Left lung (tissue), 10 donors: ENCODE measurements around the gene VPS26A. TPM values are rescaled to one million over a fixed set of nuclear protein-coding genes. Genes with fewer than 3 reads are reported as not detected.
"Not testable (repeated sequence)": the region's sequence is repeated elsewhere in the genome, so short reads cannot be mapped to it uniquely, and the experiment has no call there.

ENCODE experiments used
- ATAC-seq: fragments of 200-7000 bp; cut with Tn5 transposase; one replicate; pipeline ENCODE4 v1.9.1; 2020; ENCODE audit warnings: moderate library complexity
- DNase-seq, 4 donors: peaks; one replicate each; pipeline ENCODE4 v3.0.0-alpha.2; 2013 to 2020
- H3K27ac ChIP-seq, 2 donors: fragments of 200-600 bp; sonication (generic) in 1 of 2; one replicate each; pipeline versions ENCODE4 v1.5.0 to v1.8.0; 2020 to 2021
- H3K27me3 ChIP-seq, 2 donors: fragments of 200-600 bp; sonication (generic) in 1 of 2; one replicate each; pipeline versions ENCODE4 v1.5.0 to v1.8.0; 2020 to 2021
- H3K36me3 ChIP-seq, 2 donors: fragments of 200-600 bp; sonication (generic) in 1 of 2; one replicate each; pipeline versions ENCODE4 v1.5.0 to v1.8.0; 2020 to 2021
- H3K4me1 ChIP-seq, 2 donors: fragments of 200-600 bp; one replicate each; pipeline ENCODE4 v1.8.0; 2021
- H3K4me3 ChIP-seq, 2 donors: fragments of 200-600 bp; sonication (generic) in 1 of 2; one replicate each; pipeline versions ENCODE4 v1.5.0 to v1.8.0; 2020 to 2021; ENCODE audit warnings: mild to moderate bottlenecking in 1 of 2
- H3K9me3 ChIP-seq, 2 donors: fragments of 200-600 bp; sonication (generic) in 1 of 2; one replicate each; pipeline versions ENCODE4 v1.5.0 to v1.8.0; 2020 to 2021
- intact Hi-C, 2 donors: fragments of 100-400 bp; cut with DNase I; formaldehyde crosslinking; loops; one replicate each; pipeline versions ENCODE4 v1.11.2 to v1.14.2; 2022
- polyA plus RNA-seq, 6 donors: library from polyadenylated mRNA; unstranded; fragments of 120-200 nt; gene quantifications; one replicate each; pipeline ENCODE4 v1.2.1, GENCODE V29; 2013; ENCODE audit not compliant: insufficient read length in 6 of 6
- total RNA-seq, 2 donors: library from RNA; stranded (reverse); fragmentation: NEBNext Ultra II Directional; extraction: Animal tissue kit (Norgen Biotek cat#: 25700); gene quantifications; one replicate each; pipeline ENCODE4 v1.2.1, GENCODE V29; 2021
- TF ChIP-seq, protein P1 (sequence below), 2 donors: fragments of 200-600 bp; sonication (generic) in 1 of 2; IDR thresholded peaks; one replicate each; pipeline versions ENCODE4 v1.5.0 to v1.8.0; 2021; ENCODE audit warnings: antibody characterized with exemption in 2 of 2
- donor health status: DM: no; HTN: yes; CAD: no.
- donor health status: DM: no; HTN: no; CAD: no.

Gene VPS26A
- total and polyA plus RNA-seq, 8 donors: 50.6 to 75.5 (median 68.7) TPM

DNA sequence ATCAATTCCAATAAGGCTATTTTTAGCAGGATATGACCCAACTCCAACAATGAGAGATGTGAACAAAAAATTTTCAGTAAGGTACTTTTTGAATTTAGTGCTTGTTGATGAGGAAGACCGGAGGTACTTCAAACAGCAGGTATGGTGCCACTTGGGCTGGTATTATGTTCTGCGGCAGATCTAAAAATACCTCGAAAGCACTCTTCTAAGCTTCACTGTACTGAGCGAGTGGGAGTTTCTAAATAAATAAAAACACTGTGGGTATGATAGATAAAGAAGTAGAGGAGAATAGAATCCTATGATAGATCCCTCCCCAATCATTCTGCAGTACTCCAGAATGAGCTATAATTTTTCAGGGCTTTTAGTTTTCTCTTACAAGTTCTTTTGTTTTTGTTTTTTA is 44.5 kb downstream of the VPS26A start:
- ATAC-seq (no peak), DNase-seq (no peak)
- no peaks in the 10 kb centered on the region for H3K4me1 ChIP-seq
- intact Hi-C loops: no loop called here
- no peaks in the 10 kb centered on the region for H3K9me3 ChIP-seq
- peaks cover 0 to 97% of the 10 kb centered on the region in 2 donors for H3K36me3 ChIP-seq
- H3K27me3 ChIP-seq: no peaks in the 10 kb centered on the region
- no peak overlapping the region for H3K4me3 ChIP-seq
- TF ChIP-seq, protein P1, sequence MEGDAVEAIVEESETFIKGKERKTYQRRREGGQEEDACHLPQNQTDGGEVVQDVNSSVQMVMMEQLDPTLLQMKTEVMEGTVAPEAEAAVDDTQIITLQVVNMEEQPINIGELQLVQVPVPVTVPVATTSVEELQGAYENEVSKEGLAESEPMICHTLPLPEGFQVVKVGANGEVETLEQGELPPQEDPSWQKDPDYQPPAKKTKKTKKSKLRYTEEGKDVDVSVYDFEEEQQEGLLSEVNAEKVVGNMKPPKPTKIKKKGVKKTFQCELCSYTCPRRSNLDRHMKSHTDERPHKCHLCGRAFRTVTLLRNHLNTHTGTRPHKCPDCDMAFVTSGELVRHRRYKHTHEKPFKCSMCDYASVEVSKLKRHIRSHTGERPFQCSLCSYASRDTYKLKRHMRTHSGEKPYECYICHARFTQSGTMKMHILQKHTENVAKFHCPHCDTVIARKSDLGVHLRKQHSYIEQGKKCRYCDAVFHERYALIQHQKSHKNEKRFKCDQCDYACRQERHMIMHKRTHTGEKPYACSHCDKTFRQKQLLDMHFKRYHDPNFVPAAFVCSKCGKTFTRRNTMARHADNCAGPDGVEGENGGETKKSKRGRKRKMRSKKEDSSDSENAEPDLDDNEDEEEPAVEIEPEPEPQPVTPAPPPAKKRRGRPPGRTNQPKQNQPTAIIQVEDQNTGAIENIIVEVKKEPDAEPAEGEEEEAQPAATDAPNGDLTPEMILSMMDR (IDR thresholded peaks at IDR 0.05): no peak
- no peak overlapping the region for H3K27ac ChIP-seq

DNA sequence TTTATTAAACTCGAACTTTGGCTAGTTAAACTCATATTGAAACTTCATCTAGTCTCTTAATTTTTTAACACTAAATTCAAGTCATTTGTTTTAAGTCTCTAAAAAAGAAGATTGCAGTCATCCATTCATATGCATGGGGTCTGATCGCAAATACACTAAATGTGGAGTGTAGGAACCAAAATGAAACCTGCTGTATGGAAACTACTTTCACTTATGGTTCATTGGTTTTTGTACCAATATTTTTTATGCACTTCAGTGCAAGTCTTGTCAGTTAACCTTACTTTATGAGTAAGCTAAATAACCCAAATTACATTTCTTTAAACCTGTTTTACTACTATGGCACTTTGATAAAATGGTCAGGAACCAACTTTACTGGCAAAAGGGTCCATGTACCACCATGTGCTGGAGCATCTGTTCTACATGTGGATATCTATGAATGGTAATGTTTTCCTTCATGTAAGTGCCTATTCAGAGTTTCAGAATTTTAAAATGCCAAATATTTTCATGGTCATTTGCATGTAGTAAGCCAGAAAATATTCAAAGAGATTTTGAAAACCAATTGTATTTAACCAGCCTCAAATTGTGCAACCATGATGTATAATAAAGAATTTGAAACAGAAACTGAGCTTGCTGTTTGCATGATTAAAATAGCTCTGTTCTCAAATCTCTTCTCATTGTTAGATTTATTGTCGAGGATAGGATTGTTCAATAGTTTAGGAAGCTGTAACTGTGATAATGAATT is 48.4 kb downstream of the VPS26A start:
- Histone ChIP-seq H3K36me3 (peaks cover 0 to 66% of the 10 kb centered on the region in 2 donors), H3K27me3 (no peaks in the 10 kb centered on the region), H3K4me1 (no peaks in the 10 kb centered on the region), H3K4me3 (no peak overlapping the region), H3K9me3 (no peaks in the 10 kb centered on the region), H3K27ac (no peak overlapping the region)
- ATAC-seq (no peak), DNase-seq (no peak)
- intact Hi-C loops: no loop called here
- TF ChIP-seq, protein P1 (IDR thresholded peaks at IDR 0.05): no peak

DNA sequence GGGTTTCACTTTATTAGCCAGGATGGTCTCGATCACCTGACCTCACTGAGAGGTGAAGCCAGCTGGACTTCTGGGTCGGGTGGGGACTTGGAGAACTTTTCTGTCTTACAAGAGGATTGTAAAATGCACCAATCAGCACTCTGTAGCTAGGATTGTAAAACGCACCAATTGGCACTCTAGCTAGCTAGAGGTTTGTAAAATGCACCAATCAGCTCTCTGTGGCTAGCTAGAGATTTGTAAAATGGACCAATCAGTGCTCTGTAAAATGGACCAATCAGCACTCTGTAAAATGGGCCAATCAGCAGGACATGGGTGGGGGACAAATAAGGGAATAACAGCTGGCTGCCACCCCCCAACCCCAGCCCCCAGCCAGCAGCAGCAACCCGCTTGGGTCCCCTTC is 51.3 kb downstream of the VPS26A start:
- H3K27ac ChIP-seq, H3K4me1 ChIP-seq, ATAC-seq, intact Hi-C loops, DNase-seq, H3K27me3 ChIP-seq, H3K9me3 ChIP-seq, H3K4me3 ChIP-seq: not testable (repeated sequence)
- peaks cover 0 to 37% of the 10 kb centered on the region in 2 donors for H3K36me3 ChIP-seq

GRCh38 chr10:69176823-69177222 is 52.8 kb downstream of the VPS26A start:
- DNase-seq (no peak), ATAC-seq (no peak)
- Histone ChIP-seq H3K4me1 (peaks cover 9 to 20% of the 10 kb centered on the region in 2 donors), H3K27me3 (no peaks in the 10 kb centered on the region), H3K4me3 (no peak overlapping the region), H3K27ac (no peak overlapping the region), H3K9me3 (no peaks in the 10 kb centered on the region), H3K36me3 (peaks cover 0 to 22% of the 10 kb centered on the region in 2 donors)
- TF ChIP-seq, protein P1 (IDR thresholded peaks at IDR 0.05): no peak
- intact Hi-C loops: no loop called here

- H3K27me3 ChIP-seq: no peaks in the 10 kb centered on the region
- peak; percentile 8 for ATAC-seq
- intact Hi-C loops: no loop called here
- DNase-seq: no peak
- peaks cover 9 to 29% of the 10 kb centered on the region in 2 donors for H3K4me1 ChIP-seq
- TF ChIP-seq, protein P1 (IDR thresholded peaks at IDR 0.05): no peak
- peak overlapping the region; percentile 83 to 93 for H3K27ac ChIP-seq
- peak overlapping the region; percentile 82 to 92 for H3K4me3 ChIP-seq
- no peaks in the 10 kb centered on the region for H3K9me3 ChIP-seq
- H3K36me3 ChIP-seq: peaks cover 0 to 9% of the 10 kb centered on the region in 2 donors
Measured at GRCh38 chr10:69179089-69179742, 55.2 kb downstream of the VPS26A start.
